GM18508 (cell line): ENCODE data around the gene ANO10.

Source experiments
- ATAC-seq: cut with Tn5 transposase; IDR thresholded peaks from one replicate; pipeline ENCODE4 v1.9.1; 2021; ENCODE audit warnings: moderate number of reproducible peaks; ENCODE audit not compliant: insufficient read depth, unreplicated experiment

Gene ANO10

DNA sequence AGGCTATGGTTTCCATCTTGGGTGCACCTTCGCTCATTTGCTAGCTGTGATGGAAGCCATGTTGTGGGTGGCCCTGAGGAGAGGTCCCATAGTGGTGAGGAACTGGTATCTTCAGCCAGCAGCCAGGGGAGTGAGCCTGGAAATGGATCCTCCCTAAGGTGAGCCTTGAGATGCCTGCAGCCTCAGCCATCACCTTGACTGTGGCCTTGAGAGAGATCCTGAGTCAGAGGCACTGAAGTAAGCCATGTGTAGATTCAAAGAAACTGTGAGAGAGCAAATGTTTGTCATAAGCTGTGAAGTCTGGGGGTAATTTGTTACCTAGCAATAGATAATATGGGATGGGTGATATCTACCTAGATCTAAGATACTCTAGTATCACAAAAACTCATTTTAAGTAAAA, 230.2 kb downstream of the ANO10 start:
- ATAC-seq, result no peak

DNA sequence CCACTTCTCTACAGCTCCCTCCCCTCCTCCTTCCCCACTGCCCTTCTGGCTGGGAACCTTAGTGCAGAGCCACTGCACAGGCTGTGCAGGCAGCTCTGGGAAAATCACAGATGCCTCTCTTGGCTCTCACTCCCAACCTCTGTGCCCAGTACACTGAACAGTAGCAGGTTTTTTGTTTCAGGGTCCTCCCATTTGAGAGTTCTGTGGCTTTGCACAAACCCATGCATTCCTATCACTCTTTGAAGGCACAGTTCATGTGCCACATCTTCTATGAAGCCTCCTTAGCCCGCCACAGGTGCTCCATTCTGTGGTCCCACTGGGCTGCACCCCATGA, 231.6 kb downstream of the ANO10 start:
- no peak for ATAC-seq

DNA sequence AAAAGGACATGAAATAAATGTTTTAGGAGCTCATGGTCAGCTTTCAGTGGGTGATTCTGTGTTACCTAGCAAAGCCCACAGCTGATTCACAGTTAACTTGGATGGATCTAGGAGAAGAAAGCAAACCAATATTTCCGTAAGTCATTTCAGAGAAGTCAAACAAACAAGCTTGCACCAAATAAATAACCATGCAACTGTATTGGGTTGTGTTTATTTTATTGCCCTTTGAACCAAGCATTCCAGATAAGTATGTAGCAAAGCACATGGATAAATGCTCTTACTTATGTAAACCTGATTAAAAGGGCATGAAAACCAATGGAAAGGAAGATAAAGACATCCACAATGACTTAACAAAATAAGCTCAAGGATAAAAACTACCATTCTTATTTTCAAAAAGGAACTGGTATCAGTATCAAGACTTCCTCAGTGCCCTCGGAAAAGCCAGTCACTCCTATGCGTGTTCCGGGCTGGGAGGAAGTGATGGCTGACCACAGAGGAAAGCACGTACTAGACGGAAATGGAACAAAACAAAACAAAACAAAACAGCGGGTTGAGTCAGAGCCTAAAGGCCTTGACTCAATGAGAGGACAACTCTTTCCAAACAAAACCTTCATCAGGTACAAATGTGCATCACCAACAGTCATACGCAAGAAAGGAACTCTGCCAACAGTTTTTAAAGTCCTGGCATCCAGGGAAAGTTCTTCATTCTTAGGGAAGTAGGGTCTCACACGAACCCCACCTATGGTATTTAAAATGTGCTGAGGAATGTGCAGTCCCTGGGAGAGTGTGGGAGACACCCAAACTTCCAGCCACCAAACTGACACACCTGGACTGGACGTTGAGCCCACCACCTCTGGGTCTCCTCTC, 232.2 kb downstream of the ANO10 start:
- no peak for ATAC-seq

DNA sequence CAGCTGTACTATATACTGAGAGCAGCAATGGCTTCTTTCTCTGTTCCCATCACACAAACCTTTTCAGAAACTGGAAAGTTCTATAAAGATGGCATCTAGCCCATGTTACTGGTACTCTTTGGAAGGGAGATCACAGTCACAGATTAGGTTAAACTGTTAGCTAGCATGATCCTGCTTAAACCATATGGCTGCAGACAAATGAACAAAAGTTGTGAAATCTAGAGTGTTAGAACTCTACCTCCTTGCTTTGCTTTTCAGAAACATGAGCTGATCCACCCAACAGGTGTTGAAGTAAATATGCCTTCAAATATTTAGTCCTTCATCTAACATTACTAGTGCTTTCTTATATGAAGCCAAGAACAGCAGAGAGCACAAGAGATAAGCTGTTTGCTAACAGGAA, 232.9 kb downstream of the ANO10 start:
- ATAC-seq, result no peak

DNA sequence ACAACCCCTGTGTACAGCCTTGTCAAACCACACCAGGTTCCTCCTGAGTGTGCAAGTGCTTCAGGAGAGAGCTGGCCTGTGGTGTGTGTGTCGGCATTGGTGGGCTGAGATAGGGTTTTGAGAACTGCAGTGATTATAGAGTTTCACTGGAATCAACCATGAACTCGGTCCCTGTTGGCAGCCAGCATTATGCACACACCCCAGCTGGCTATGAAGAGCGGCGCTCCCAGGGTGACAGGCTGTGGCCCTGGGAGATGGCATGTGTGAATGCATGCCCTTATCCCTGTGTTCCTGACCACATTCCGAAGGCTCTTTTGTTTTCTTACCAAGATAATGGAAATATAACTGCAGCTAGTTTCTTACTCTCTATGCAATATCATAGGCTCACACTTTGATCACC, 233.6 kb downstream of the ANO10 start:
- no peak for ATAC-seq

DNA sequence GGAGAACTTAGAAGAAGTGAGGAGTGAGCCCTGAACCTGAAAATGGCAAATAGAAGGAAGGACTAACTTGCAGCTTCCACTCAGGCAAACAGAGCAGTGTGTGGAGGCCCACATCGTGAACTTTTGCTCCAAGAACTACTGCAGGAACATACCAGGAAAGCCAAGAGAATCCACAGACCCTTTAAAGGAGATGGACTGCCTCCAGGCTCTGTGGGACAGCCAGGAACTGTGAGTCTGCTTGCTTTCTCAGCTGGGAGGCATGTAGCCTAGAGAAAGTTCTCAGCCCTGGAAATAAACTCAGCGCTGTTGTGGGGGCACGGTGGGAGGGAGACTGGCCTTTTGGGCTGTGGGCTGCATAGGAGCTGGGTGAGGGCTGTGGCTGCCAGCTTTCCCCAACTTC, 242.5 kb downstream of the ANO10 start:
- ATAC-seq, result no peak

DNA sequence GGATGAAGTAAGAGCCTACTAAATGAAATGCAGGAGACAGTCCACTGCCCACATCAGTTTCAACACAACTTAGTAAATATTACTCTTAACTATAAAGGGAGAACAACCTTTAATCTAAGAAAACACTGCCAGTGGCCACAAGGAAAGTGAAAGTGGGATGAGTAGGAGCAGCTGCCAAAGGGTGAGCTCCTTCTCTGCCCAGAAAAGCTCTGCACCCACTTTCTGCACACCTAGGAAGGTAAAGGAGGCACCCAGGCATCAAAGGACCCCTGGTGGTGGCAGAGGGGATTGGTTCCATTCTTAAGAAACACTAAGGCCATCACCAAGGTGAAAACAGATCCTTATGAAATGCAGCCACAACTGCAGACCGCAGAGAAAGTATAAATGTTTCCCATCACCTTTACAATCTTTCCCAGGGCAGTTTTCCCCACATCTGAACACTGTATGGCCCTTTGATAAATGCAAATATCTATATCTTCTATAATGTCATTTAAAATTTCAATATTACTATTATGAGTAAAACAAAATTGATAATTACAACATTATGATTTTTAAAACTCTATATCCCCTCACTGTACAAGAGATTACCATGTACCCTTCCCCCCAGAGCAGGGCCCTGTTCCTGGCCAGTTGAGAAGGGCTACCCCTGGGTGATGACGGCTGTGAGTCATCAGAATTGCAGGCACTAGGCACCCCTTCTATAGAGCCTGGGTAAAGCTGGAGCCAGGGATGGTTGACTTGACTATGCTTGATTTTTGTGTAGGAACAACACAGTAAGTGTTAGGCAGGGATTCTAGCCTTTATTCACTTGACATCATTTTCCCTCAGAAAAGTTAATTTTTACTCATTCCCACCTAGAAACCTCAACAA, 243.5 kb downstream of the ANO10 start:
- ATAC-seq, result no peak

DNA sequence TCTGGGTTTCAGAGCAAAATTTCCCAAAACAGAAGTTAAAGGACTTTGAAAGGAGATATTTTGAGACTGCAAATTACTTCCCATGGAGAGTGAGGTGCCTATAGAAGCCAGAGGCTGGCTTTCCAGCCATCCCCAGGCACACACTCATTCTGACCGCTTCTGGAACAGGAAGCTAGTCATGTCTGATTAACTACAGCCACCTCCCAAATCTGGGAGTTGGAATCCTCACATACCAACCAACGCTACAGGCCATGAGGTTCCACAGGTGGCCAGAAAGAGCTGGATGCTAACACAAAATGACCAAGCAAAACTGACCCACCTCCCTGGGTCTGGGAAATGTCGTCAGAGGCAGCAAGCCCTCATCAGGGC, 248.3 kb downstream of the ANO10 start:
- no peak for ATAC-seq

DNA sequence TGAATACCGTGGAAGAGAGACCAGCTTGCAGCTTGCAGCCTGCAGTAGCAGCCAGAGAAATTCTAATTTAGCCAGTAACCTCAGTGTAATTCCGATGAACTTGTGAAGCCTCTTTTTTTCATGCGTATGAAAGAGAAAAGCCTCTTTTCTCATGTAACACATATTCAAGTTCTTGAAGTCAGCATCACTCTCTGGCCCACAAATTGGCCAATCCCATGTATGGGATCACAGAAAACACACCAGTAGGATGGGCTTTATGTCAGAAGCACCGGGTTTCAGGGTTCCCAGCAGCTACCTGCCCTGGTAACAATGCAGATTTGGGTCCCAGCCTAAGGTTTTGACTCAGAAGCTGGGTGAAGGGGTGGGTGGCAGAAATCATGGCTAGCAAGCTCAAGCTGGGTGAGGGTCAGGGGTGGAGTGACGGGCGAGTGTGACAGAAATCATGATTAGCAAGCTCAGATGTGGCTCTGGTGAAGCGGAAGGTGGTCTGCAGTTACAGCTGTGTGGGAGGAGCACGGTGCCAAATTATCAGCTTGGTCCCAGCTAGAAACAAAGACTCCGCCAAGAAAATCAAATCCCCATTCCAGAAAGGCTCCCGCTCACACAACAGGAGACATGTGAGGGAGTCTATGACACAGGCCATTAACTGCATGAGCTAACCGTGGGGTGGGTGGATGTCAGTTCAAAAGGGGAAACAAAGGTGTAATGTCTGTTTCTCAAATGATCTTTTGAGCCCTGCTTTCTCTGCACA, 248.8 kb downstream of the ANO10 start:
- ATAC-seq, result no peak

DNA sequence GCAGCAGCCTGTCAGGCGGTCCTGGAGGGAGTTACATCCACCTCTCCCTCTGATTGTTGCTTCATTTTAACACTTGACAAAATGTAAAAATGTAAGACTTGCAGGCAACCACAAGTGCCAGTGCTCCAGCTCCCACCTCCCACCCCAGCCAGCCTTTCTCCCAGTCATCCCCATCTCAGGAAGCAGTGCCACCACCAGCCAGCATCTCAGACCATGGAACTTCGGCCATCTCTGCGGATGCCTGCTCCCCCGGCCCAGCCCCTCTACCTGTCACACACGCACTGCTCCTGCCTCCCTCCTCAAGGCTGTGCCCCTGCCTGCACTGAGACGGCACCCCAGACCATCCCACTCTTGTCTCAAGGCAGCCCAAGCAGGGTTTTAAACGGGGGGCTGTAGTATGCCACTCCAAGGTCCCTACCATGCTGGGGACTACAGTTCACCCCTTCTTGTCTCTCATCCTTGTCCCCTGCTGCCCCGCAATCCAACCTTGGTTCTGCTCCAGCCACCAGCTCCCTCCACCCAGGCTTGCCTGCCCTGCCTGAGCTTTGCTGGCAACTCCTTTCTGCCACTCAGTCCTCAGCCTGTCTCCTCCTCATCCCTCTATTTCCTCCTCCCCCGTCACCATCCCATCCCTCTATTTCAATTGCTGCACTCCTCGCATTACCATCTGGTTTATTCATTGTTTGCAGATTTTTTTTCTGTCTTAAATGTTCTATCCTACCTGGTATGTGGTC, 249.6 kb downstream of the ANO10 start:
- ATAC-seq, result no peak

DNA sequence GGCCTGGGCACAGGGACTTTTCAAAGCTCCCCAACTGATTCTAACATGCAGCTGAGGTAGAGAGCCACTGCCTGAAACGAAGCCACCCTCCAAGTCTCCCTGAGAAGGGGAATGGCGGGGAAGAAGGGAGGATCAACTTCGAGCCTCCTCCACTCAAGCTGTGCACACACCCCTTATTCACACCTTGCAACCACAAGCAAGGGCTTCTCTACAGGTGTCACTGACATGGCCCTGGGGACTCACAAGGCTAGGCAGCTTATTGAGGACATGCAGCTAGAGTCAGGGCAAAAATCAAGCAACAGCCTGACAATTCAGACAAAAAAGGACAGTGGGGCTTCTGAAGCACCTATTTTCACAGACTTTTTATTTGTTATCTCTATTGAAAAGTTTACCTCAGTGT, 250.3 kb downstream of the ANO10 start:
- ATAC-seq, result no peak

DNA sequence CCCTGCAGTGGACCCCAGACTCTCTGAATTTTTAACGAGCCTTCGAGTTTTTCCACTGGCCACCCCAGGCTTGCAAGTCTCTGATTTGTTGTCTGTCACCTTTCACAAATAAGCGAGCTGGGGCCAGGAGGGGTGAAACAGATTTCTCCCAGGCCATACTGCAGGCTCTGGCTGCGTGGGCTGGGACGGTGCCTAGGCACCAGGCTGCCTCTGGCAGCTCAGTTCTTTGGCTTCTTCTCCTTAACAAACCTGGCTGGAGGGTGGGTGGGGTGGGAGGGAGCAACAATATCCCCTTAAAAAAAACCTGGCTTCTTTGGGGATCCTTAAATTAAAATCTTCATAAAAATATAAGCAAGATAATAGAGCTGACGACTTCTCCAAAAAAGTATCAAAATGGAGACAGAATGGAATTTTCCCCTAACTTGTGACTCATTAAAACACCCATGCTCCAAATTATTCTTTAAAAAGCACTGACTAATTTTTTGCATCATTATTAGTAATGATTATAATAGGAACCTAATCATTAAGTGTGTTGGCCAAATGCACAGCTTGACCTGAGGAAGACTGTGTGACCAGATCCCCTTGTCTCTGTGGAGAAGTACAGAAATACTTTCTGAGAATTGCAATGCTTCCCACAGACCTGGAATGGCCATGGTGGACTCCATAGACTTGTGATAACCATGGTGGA, 251.4 kb downstream of the ANO10 start:
- no peak for ATAC-seq

DNA sequence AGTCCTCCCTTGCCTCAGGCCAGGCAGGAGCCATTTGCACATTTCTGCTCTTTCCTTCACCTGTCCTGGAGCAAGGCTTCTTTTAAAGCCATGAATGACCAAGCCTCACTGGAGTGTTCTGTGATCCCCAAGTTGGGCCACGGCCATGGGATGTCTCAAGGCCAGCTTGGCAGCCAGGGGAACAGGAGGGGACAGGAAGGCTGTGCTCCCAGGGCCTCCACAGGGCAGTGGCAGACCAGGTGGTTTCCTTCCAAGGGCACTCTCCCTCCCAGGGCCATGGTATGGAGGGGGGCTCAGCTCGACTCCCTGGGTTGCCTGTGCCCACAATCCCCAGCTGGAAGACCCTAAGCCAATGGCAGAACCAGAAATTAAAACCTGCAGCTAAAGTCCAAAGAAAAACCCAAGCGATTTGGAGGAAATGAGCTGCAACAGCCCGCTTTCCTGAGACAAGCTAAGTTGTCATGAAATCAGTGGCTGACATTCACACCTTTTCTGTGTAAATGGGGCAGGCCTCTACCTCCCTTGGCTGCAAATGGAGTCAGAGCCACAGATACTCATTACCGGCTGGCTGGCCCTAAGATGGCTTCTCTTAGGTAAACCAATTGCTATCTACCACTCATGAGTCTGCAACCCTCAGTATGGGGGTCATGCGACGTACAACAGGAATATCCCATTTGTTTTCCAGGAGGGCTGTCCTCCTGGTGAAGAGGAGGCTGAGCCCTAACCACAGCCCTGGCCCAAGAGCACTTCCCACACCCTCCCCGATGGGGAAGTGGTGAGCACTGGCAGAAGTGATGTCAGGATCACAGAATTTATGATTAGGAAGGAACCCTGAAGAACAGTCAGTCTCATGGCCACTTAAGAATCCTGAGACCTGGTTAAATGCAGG, 252.2 kb downstream of the ANO10 start:
- ATAC-seq, result no peak

DNA sequence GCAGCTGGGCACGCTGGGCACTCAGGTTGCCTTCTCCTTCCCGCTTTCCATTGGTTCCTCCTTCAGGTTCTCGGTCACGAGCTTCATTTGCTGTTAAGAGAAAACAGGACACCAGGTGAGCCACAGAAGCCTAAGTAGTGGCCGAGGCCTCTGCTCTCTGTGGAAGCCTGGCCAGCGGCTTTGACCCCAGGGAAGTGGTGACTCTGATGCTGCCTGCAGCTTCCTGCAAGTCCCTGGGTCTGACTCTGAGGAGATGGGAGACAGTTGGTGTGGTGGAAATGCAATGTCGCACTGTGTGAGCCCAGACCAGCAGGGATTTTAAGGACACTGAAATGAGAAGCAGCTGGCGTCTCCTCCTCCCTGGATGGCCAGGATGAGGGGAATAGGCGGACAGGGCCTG, 254.9 kb downstream of the ANO10 start:
- ATAC-seq, result no peak

DNA sequence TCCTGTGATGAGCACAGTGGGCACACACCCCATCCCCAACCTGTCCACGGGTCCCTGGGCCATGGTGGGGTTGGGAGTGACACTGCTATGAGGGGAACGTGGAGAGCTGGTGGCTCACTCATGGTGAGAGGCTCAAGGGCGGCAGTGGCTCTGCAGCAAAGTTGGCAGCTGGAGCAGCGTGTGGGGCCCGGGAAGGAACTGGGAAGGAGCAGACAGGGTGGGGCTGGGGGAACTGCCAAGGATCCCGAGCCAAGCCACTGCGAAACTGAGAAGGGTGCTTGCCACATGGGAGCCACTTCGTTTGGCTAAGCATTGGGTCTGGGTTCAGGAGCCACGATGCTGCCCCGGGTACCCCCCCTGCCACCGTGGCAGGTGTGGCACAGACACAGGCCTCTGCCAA, 255.3 kb downstream of the ANO10 start:
- no peak for ATAC-seq

DNA sequence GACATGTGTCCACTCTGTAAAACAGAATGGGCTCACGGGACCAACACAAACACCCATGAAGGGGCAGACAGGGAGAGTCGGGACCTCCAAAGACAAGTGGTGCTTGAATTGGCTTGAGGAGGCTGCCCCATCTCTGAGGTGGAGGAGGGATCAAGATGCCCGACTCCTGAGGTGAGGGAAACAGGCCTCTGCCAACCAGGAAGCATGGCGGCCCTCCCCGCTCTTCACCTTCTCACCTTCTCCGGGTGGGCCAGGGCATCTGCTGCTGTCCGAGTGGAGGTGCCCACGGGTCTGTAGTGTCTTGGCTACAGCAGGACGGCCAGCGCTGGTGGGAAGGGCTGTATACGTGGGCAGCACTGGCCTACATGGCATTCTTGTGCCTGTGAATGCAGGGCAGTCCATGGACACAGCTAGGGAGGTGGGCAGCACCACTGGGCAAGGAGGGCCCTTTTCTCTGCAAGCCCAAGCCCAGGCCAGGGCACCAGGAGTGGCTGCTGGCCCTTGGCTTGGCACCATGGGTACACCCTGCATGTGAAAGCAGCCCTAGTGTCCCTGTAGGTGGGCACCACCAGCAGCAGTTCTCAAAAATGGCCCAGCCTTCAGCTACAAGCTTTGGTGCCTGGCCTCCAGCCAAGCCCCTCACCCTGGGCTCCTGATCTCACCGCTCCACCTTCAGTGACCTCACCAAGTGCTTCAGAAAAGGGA, 256.1 kb downstream of the ANO10 start:
- no peak for ATAC-seq

DNA sequence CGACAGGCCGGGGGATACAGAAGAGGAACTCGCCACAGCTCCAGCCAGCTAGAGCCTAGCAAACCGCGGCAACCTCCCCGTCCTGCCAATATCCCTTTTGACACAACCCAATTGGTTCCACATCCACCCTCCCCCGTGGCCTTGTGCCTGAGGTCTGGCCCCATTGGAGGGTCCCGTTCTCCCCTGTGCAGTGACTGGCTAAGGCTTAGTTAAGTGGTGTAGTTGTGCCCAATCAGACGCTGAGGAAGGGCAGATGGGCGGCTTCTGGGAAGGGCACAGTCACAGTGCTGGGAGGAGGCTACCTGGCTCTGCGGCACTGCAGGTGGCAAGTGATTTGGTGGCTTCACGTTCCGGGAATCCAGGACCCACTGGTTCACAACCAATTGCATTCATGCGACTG, 256.9 kb downstream of the ANO10 start:
- ATAC-seq, result no peak

DNA sequence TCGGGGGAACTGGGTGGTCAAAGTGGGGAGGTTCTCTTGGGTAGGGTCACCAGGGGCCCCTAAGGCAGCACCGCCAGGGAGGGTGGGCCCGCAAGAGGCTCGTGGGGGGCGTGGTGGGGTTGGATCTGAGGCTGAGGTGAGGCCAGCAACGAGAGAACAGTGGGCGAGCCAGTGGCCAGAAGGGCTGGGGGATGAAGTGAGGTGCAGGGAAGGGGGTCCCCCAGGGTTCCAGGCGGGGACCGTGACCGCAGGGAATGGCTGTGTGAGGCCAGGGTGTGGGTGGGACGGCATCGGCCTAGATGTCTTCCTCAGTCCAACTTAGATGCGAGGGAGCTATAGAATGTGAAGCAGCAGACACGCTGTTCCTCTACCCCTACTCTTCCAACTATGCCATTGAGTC, 257.3 kb downstream of the ANO10 start:
- no peak for ATAC-seq
